ENCODE results near the gene AEBP2.
A peak's percentile ranks its signal among the peaks of the same experiment; 100 is the strongest.

Gene AEBP2

DNA sequence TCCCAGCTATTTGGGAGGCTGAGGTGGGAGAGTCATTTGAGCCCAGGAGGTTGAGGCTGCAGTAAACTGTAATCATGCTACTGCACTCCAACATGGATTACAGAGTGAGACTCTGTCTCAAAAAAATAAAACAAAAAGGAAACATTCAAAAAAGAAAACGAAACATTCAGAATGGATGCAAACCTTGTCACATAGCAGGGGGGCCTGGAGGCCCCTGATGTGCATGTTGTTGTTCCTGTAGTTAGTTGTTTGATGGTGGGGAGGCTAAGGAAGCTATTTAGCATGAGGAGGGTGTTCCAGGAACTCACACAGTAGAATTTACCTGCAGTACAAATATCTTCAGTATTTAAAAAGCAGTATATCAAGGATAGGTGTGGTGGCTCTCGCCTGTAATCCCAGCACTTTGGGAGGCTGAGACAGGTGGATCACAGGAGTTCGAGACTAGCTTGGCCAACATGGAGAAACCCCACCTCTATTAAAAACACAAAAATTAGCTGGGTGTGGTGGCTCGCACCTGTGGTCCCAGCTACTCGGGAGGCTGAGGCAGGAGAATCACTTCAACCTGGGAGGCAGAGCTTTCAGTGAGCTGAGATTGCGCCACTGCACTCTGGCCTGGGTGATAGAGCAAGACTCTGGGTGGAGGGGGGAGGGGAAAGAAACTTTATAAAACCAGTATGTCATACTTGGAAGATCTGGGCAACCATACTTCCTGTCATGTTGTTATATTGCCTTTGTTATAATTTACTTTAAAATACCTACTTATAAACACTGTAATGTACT is 17.6 kb upstream of the AEBP2 start:
- TF ChIP-seq CEBPB (IDR thresholded peaks at IDR 0.05) (peak; percentile 30; the same call in 1 of the 2 replicates), CREB1 (IDR thresholded peaks at IDR 0.05; ENCODE audit: low read depth) (no peak), RAD21 (IDR thresholded peaks at IDR 0.05; ENCODE audit: low read depth) (no peak), NFIC (IDR thresholded peaks at IDR 0.05) (no peak)
- TF ChIP-seq, protein P1, sequence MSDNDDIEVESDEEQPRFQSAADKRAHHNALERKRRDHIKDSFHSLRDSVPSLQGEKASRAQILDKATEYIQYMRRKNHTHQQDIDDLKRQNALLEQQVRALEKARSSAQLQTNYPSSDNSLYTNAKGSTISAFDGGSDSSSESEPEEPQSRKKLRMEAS (IDR thresholded peaks at IDR 0.05): no peak
- TF ChIP-seq, protein P2, sequence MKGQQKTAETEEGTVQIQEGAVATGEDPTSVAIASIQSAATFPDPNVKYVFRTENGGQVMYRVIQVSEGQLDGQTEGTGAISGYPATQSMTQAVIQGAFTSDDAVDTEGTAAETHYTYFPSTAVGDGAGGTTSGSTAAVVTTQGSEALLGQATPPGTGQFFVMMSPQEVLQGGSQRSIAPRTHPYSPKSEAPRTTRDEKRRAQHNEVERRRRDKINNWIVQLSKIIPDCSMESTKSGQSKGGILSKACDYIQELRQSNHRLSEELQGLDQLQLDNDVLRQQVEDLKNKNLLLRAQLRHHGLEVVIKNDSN (IDR thresholded peaks at IDR 0.05): no peak

DNA sequence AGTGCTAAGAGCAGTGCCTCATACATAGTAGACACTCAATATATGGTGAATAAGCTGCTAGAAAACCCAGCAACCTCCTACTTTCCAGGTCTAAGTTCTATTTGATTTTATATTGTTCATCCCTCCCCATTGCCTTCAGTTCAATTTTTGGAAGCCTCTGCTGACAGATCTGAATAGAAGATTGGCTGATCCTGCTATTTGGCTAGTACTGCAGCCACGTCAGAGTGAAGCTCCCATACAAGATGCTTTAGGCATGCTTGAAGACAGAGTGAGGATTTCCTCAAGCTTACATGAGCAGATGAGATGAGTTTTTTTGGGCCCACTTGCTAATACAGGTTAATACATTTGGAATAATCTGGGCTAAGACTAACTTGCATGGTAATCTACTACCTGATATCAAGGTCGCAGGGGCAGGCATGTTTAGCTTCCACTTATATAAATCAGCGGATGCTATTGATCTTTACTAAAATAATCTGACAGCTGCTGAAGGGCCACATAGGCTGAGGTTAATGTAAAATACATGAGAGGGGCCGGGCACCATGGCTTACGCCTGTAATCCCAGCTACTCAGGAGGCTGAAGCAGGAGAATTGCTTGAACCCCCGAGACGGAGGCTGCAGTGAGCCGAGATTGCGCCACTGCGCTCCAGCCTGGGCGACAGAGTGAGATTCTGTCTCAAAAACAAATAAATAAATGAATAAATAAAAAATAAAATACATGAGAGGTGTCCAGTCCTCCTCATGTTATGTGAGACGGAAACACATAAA is 15.9 kb upstream of the AEBP2 start:
- TF ChIP-seq EP300 (IDR thresholded peaks at IDR 0.05; ENCODE audit: borderline replicate concordance) (no peak), TEAD4 (IDR thresholded peaks at IDR 0.05) (no peak), NFIC (IDR thresholded peaks at IDR 0.05) (no peak), CREB1 (IDR thresholded peaks at IDR 0.05; ENCODE audit: low read depth) (no peak), TAF1 (IDR thresholded peaks at IDR 0.05; ENCODE audit: low read depth) (no peak), ZBTB7A (IDR thresholded peaks at IDR 0.05; ENCODE audit: low read depth) (no peak), CEBPB (IDR thresholded peaks at IDR 0.05) (no peak), TCF12 (IDR thresholded peaks at IDR 0.05; ENCODE audit: low read depth) (no peak), FOXM1 (IDR thresholded peaks at IDR 0.05; ENCODE audit: borderline replicate concordance, low read depth) (no peak), RAD21 (IDR thresholded peaks at IDR 0.05; ENCODE audit: low read depth) (no peak), YY1 (IDR thresholded peaks at IDR 0.05; ENCODE audit: low read depth) (no peak)
- TF ChIP-seq, protein P3, sequence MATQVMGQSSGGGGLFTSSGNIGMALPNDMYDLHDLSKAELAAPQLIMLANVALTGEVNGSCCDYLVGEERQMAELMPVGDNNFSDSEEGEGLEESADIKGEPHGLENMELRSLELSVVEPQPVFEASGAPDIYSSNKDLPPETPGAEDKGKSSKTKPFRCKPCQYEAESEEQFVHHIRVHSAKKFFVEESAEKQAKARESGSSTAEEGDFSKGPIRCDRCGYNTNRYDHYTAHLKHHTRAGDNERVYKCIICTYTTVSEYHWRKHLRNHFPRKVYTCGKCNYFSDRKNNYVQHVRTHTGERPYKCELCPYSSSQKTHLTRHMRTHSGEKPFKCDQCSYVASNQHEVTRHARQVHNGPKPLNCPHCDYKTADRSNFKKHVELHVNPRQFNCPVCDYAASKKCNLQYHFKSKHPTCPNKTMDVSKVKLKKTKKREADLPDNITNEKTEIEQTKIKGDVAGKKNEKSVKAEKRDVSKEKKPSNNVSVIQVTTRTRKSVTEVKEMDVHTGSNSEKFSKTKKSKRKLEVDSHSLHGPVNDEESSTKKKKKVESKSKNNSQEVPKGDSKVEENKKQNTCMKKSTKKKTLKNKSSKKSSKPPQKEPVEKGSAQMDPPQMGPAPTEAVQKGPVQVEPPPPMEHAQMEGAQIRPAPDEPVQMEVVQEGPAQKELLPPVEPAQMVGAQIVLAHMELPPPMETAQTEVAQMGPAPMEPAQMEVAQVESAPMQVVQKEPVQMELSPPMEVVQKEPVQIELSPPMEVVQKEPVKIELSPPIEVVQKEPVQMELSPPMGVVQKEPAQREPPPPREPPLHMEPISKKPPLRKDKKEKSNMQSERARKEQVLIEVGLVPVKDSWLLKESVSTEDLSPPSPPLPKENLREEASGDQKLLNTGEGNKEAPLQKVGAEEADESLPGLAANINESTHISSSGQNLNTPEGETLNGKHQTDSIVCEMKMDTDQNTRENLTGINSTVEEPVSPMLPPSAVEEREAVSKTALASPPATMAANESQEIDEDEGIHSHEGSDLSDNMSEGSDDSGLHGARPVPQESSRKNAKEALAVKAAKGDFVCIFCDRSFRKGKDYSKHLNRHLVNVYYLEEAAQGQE (IDR thresholded peaks at IDR 0.05; ENCODE audit: low read depth): no peak
- TF ChIP-seq, protein P1 (IDR thresholded peaks at IDR 0.05): no peak

DNA sequence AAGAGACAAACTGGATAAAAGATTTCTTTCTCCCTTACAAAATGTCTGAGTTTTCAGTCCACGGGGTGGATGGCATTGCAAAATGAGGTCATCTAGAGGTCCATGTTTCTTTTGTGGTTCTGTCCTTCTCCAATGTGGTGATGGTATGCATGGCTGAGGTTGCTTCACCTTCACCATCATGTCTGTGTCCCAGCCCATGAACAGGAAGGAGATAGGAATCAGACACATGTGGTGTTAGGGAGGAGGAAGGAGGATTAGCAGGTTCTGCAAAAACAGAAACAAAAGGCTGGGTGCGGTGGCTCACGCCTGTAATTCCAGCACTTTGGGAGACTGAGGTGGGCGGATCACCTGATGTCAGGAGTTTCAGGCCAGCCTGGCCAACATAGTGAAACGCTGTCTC is 11.0 kb upstream of the AEBP2 start:
- TF ChIP-seq TAF1 (IDR thresholded peaks at IDR 0.05; ENCODE audit: low read depth) (no peak), NFIC (IDR thresholded peaks at IDR 0.05) (no peak), CREB1 (IDR thresholded peaks at IDR 0.05; ENCODE audit: low read depth) (no peak), FOXM1 (IDR thresholded peaks at IDR 0.05; ENCODE audit: borderline replicate concordance, low read depth) (no peak), CEBPB (IDR thresholded peaks at IDR 0.05) (no peak), EGR1 (IDR thresholded peaks at IDR 0.05) (no peak)
- TF ChIP-seq, protein P1 (IDR thresholded peaks at IDR 0.05): no peak

DNA sequence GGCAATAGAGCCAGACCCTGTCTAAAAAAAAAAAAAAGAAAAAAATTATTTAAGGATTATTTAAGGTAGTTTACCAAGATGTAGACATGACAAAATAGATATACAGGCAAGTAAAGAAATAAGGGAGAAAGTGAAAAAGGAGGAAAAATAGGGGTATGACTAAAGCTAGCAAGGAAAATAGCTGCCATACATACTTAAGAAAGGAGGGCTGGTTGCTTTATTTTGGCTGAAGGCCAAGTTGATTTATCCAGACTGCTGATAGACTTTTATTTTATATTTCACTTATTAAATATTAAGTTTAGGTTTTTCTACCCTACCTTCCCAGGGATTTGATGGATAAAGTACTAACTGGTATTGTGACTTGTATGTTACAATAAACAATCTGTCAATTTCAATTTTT is 8.3 kb upstream of the AEBP2 start:
- peak; percentile 31; the same call in 1 of the 2 replicates for TF ChIP-seq NFIC (IDR thresholded peaks at IDR 0.05)
- TF ChIP-seq, protein P2 (IDR thresholded peaks at IDR 0.05): no peak
- TF ChIP-seq, protein P3 (IDR thresholded peaks at IDR 0.05; ENCODE audit: low read depth): no peak

DNA sequence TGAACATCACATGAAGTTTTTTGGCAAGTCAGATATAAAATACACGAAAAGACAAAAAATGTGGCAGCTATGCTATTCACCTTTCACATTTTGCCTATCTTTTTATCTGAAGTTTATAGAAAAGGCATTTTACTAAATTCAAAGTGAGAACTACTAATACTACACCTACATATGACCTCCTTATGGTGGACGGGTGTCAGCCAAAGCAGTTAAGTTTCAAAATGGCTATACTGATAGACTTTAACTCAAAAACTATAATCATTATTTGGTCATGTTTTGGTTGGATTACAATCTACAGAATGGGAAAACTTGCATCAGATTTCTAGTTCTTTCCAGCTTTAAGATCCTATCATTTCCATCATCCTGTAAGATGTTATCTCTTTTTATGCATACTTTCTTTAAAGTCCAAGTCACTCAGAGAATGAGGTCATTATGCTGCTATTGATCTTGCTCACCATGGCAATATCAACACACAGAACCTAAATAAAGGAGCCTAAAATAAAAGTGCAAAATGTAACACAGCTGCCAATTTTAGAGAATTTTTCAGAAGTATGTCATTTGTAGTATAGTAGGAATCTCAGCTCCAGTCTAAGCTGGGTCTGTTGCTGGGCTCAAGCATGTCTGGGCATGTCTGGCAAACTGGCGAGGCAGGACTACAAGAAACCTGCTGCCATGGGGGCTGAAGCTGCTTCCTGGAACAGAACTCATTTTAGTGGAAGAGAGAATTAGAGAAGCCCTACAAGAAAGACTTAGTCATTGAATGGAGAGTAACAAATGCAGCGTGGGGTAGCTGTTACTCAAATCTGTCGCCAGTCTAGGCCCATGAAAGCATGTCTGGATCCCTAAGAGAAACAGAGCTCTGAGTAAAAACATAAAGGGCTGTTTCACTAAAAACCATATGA is 7.6 kb upstream of the AEBP2 start:
- TF ChIP-seq TCF12 (IDR thresholded peaks at IDR 0.05; ENCODE audit: low read depth) (no peak), TAF1 (IDR thresholded peaks at IDR 0.05; ENCODE audit: low read depth) (no peak), CEBPB (IDR thresholded peaks at IDR 0.05) (no peak)
